Neural crest cell (in vitro differentiated cells): ENCODE measurements around the gene TSGA10IP. TPM values are rescaled to one million over a fixed set of nuclear protein-coding genes. Genes with fewer than 3 reads are reported as not detected.

Source experiments
- DNase-seq: peaks from one replicate; pipeline ENCODE4 v3.0.0; 2021; ENCODE audit warnings: low read depth, mixed read lengths, low spot score
- H3K27ac Mint-ChIP-seq: one replicate; pipeline ENCODE4 v1.8.0; 2021; ENCODE audit warnings: mild to moderate bottlenecking, mixed read lengths; ENCODE audit not compliant: unreplicated experiment
- H3K27me3 Mint-ChIP-seq: 2 replicates; pipeline ENCODE4 v1.8.0; 2021; ENCODE audit warnings: low read depth, mild to moderate bottlenecking, mixed read lengths
- H3K36me3 Mint-ChIP-seq: 2 replicates; pipeline ENCODE4 v1.8.0; 2021; ENCODE audit warnings: low read depth, mild to moderate bottlenecking, mixed read lengths
- H3K4me1 Mint-ChIP-seq: 2 replicates; pipeline ENCODE4 v1.8.0; 2021; ENCODE audit warnings: mixed read lengths
- H3K4me3 Mint-ChIP-seq: one replicate; pipeline ENCODE4 v1.8.0; 2021; ENCODE audit warnings: mild to moderate bottlenecking, mixed read lengths
- H3K9me3 Mint-ChIP-seq: 2 replicates; pipeline ENCODE4 v1.8.0; 2021; ENCODE audit warnings: mixed read lengths
- long read RNA-seq: library from polyadenylated mRNA; unstranded; transcript quantifications from one replicate; pipeline ENCODE4 v2.0.0, GENCODE V29; 2020
- total RNA-seq: library from RNA; stranded (reverse); gene quantifications from 2 replicates; pipeline ENCODE4 v1.2.1, GENCODE V29; 2021
- TF ChIP-seq, protein P1 (sequence below): fragments of 200-600 bp; sonication (generic); conservative IDR thresholded peaks from 2 replicates; pipeline ENCODE4 v1.5.0; 2021; ENCODE audit warnings: antibody characterized with exemption, mild to moderate bottlenecking

Gene TSGA10IP
- total RNA-seq = 1.8 and 2.7 TPM in 2 replicates
- long read RNA-seq, partial matches to known transcripts = 0 of 1 reads
- long read RNA-seq, other reads (novel, unspliced or antisense) = 1 of 1 reads

GRCh38 chr11:65945430-65945911 lies at the start of gene TSGA10IP:
TSS of gene TSGA10IP (plus strand) at chr11:65945480. CDS start at chr11:65945676, 196 bp downstream.
- Mint-ChIP-seq H3K9me3 (no peaks in the 10 kb centered on the region), H3K36me3 (no peaks in the 10 kb centered on the region), H3K4me3 (peak within 1 kb of the TSS; percentile 75), H3K27me3 (peaks cover 9% of the 10 kb centered on the region), H3K27ac (peak within 1 kb of the TSS; percentile 36), H3K4me1 (peaks cover 18% of the 10 kb centered on the region)
- DNase-seq = peak; percentile 34
- TF ChIP-seq, protein P1, sequence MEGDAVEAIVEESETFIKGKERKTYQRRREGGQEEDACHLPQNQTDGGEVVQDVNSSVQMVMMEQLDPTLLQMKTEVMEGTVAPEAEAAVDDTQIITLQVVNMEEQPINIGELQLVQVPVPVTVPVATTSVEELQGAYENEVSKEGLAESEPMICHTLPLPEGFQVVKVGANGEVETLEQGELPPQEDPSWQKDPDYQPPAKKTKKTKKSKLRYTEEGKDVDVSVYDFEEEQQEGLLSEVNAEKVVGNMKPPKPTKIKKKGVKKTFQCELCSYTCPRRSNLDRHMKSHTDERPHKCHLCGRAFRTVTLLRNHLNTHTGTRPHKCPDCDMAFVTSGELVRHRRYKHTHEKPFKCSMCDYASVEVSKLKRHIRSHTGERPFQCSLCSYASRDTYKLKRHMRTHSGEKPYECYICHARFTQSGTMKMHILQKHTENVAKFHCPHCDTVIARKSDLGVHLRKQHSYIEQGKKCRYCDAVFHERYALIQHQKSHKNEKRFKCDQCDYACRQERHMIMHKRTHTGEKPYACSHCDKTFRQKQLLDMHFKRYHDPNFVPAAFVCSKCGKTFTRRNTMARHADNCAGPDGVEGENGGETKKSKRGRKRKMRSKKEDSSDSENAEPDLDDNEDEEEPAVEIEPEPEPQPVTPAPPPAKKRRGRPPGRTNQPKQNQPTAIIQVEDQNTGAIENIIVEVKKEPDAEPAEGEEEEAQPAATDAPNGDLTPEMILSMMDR = no peak

- no peak for DNase-seq
- no peak overlapping the region for H3K27ac Mint-ChIP-seq
- peaks cover 38% of the 10 kb centered on the region for H3K27me3 Mint-ChIP-seq
- no peaks in the 10 kb centered on the region for H3K36me3 Mint-ChIP-seq
- H3K9me3 Mint-ChIP-seq = no peaks in the 10 kb centered on the region
- peak overlapping the region; percentile 65 for H3K4me3 Mint-ChIP-seq
- H3K4me1 Mint-ChIP-seq = peaks cover 22% of the 10 kb centered on the region
- TF ChIP-seq, protein P1 = no peak
These were observed 49.7 kb upstream of the TSGA10IP start for GRCh38 chr11:65895482-65895981.

- H3K4me3 Mint-ChIP-seq = peak overlapping the region; percentile 65
- H3K9me3 Mint-ChIP-seq = no peaks in the 10 kb centered on the region
- peaks cover 28% of the 10 kb centered on the region for H3K4me1 Mint-ChIP-seq
- H3K36me3 Mint-ChIP-seq = no peaks in the 10 kb centered on the region
- DNase-seq = no peak
- H3K27ac Mint-ChIP-seq = no peak overlapping the region
- peaks cover 46% of the 10 kb centered on the region for H3K27me3 Mint-ChIP-seq
- TF ChIP-seq, protein P1 = no peak
These were observed 49.0 kb upstream of the TSGA10IP start for GRCh38 chr11:65896034-65896999.

DNA sequence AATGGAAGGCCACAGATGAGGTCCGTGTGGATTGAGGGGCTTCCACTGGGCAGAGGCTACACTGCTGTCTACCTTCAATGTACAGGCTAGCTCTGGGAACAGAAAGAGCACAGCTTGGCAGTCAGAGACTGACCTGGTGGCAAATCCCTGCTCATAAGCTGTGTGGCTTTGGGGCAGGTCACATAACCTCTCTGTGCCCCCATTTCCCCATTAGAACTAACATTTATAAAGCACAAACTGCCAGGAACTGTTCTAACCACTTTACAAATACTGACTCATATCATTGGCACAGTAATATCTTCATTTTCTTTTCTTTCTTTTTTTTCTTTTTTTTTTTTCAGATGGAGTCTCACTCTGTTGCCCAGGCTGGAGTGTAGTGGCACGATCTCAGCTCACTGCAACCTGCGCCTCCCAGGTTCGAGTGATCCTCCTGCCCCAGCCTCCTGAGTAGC lies 48.2 kb upstream of the TSGA10IP start:
- Mint-ChIP-seq H3K4me3 (peak overlapping the region; percentile 38), H3K27me3 (peaks cover 54% of the 10 kb centered on the region), H3K36me3 (no peaks in the 10 kb centered on the region), H3K27ac (no peak overlapping the region), H3K4me1 (peaks cover 28% of the 10 kb centered on the region), H3K9me3 (no peaks in the 10 kb centered on the region)
- no peak for DNase-seq
- TF ChIP-seq, protein P1 = no peak

- Mint-ChIP-seq H3K4me1 (peaks cover 34% of the 10 kb centered on the region), H3K36me3 (no peaks in the 10 kb centered on the region), H3K9me3 (no peaks in the 10 kb centered on the region), H3K27me3 (peaks cover 60% of the 10 kb centered on the region), H3K4me3 (peak overlapping the region; percentile 87), H3K27ac (no peak overlapping the region)
- TF ChIP-seq, protein P1 = no peak
- DNase-seq = no peak
These were observed 46.5 kb upstream of the TSGA10IP start for GRCh38 chr11:65898656-65899355.
